ENCODE measurements around the gene CCDC7. TPM values are rescaled to one million over a fixed set of nuclear protein-coding genes. Genes with fewer than 3 reads are reported as not detected.

Gene CCDC7
- total RNA-seq, 6 experiments from 2014 or later = 4.1 to 12.4 (median 6.0) TPM

GRCh38 chr10:32511599-32511998 is 65.7 kb downstream of the CCDC7 start:
- Histone ChIP-seq H3K4me1 (no peaks in the 10 kb centered on the region), H3K9me3 (no peaks in the 10 kb centered on the region), H3K36me3 (no peaks in the 10 kb centered on the region), H3K27ac (no peak overlapping the region), H3K27me3 (no peaks in the 10 kb centered on the region), H3K4me3 (no peak overlapping the region)
- no peak for DNase-seq
- 94% methylated on average over 18 of the region's 18 CpGs for WGBS (ENCODE audit: insufficient coverage, low coverage, low lambda C conversion rate, missing lambda C conversion rate)
- no peak for TF ChIP-seq CTCF (IDR thresholded peaks at IDR 0.05)
- TF ChIP-seq POLR2A (IDR thresholded peaks at IDR 0.05) = no peak
- no peak for ATAC-seq
- intact Hi-C loops (cut with DNase I) = no loop called here

- no peak for ATAC-seq
- Histone ChIP-seq H3K4me3 (no peak overlapping the region), H3K27ac (no peak overlapping the region), H3K36me3 (no peaks in the 10 kb centered on the region), H3K4me1 (no peaks in the 10 kb centered on the region), H3K27me3 (no peaks in the 10 kb centered on the region), H3K9me3 (peaks cover 0 to 5% (median 0%) of the 10 kb centered on the region in 4 donors)
- DNase-seq = no peak
- intact Hi-C loops (cut with DNase I) = no loop called here
- TF ChIP-seq CTCF (IDR thresholded peaks at IDR 0.05) = no peak
- TF ChIP-seq POLR2A (IDR thresholded peaks at IDR 0.05) = no peak
- WGBS (ENCODE audit: insufficient coverage, low coverage, low lambda C conversion rate, missing lambda C conversion rate) = 81% methylated on average over 4 of the region's 4 CpGs
Measured at GRCh38 chr10:32516567-32517495, 70.9 kb downstream of the CCDC7 start.

GRCh38 chr10:32530231-32530630 is 84.3 kb downstream of the CCDC7 start:
- H3K27me3 ChIP-seq = no peaks in the 10 kb centered on the region
- intact Hi-C loops (cut with DNase I) = no loop called here
- no peaks in the 10 kb centered on the region for H3K9me3 ChIP-seq
- TF ChIP-seq CTCF (IDR thresholded peaks at IDR 0.05) (no peak), POLR2A (IDR thresholded peaks at IDR 0.05) (no peak)
- no peaks in the 10 kb centered on the region for H3K36me3 ChIP-seq
- no peaks in the 10 kb centered on the region for H3K4me1 ChIP-seq
- ATAC-seq (no peak), DNase-seq (no peak)
- no peak overlapping the region for H3K4me3 ChIP-seq
- H3K27ac ChIP-seq = no peak overlapping the region

- no peak for DNase-seq
Measured at GRCh38 chr10:32538256-32538655, 92.3 kb downstream of the CCDC7 start.

More at GRCh38 chr10:32538256-32538655, 92.3 kb downstream of the CCDC7 start:
- intact Hi-C loops (cut with DNase I) = no loop called here
- H3K27ac ChIP-seq = no peak overlapping the region
- no peaks in the 10 kb centered on the region for H3K36me3 ChIP-seq
- H3K9me3 ChIP-seq = no peaks in the 10 kb centered on the region
- H3K27me3 ChIP-seq = no peaks in the 10 kb centered on the region
- WGBS (ENCODE audit: insufficient coverage, low coverage, low lambda C conversion rate, missing lambda C conversion rate) = 81% methylated on average over 3 of the region's 3 CpGs
- TF ChIP-seq CTCF (IDR thresholded peaks at IDR 0.05) = no peak
- TF ChIP-seq POLR2A (IDR thresholded peaks at IDR 0.05) = no peak
- H3K4me3 ChIP-seq = no peak overlapping the region
- no peak for ATAC-seq
- H3K4me1 ChIP-seq = no peaks in the 10 kb centered on the region

Data from right lobe of liver (tissue), 6 donors.